NCI-H82 treated with DMSO at 0.1 percent for 48 hours (cell line): ENCODE data around the gene TMEM121.
"Not testable (repeated sequence)": the region's sequence is repeated elsewhere in the genome, so short reads cannot be mapped to it uniquely, and the experiment has no call there.

ENCODE experiments used
- DNase-seq: peaks from one replicate; lab custom pipeline; 2025; ENCODE audit not compliant: unreplicated experiment; lab: John Stamatoyannopoulos, UW

The TMEM121 gene

GRCh38 chr14:105567164-105568103, 41.1 kb downstream of the TMEM121 start:
- not testable (repeated sequence) for DNase-seq

GRCh38 chr14:105568140-105568843, 41.9 kb downstream of the TMEM121 start:
- DNase-seq: not testable (repeated sequence)

GRCh38 chr14:105568859-105569766, 42.7 kb downstream of the TMEM121 start:
- DNase-seq: no peak

GRCh38 chr14:105570482-105570881, 44.1 kb downstream of the TMEM121 start:
- no peak for DNase-seq

GRCh38 chr14:105571181-105571951, 45.0 kb downstream of the TMEM121 start:
- not testable (repeated sequence) for DNase-seq

- DNase-seq: not testable (repeated sequence)
Measured at GRCh38 chr14:105572063-105572462, 45.7 kb downstream of the TMEM121 start.

GRCh38 chr14:105573841-105574240, 47.5 kb downstream of the TMEM121 start:
- not testable (repeated sequence) for DNase-seq

- DNase-seq: not testable (repeated sequence)
Measured at GRCh38 chr14:105574411-105574810, 48.0 kb downstream of the TMEM121 start.

GRCh38 chr14:105575016-105575700, 48.8 kb downstream of the TMEM121 start:
- DNase-seq: not testable (repeated sequence)

GRCh38 chr14:105576525-105577088, 50.2 kb downstream of the TMEM121 start:
- DNase-seq: no peak

GRCh38 chr14:105577314-105577861, 51.0 kb downstream of the TMEM121 start:
- no peak for DNase-seq

- no peak for DNase-seq
Measured at GRCh38 chr14:105578070-105578469, 51.7 kb downstream of the TMEM121 start.

GRCh38 chr14:105579221-105579620, 52.8 kb downstream of the TMEM121 start:
- not testable (repeated sequence) for DNase-seq
